Panc1 (cell line): Measurements from ENCODE around the gene IL16.

ENCODE experiments used
- POLR2AphosphoS5 ChIP-seq: IDR thresholded peaks from 2 replicates; pipeline ENCODE4 v1.6.1; 2012; ENCODE audit warnings: mild to moderate bottlenecking, low read depth, low read length, moderate library complexity
- SIN3A ChIP-seq: IDR thresholded peaks from 2 replicates; pipeline ENCODE4 v1.6.1; 2012; ENCODE audit warnings: low read depth, mild to moderate bottlenecking, low read length, moderate library complexity, borderline replicate concordance; ENCODE audit not compliant: insufficient read depth
- TCF7L2 ChIP-seq: IDR thresholded peaks from 2 replicates; pipeline ENCODE4 v1.6.1; 2011; ENCODE audit warnings: mild to moderate bottlenecking, low read depth, low read length, inconsistent platforms
- TF ChIP-seq, protein P1 (sequence below): fragments of 450-650 bp; IDR thresholded peaks from 2 replicates; pipeline ENCODE4 v1.5.1; 2017; ENCODE audit warnings: mild to moderate bottlenecking
- TF ChIP-seq, protein P2 (sequence below), 2 experiments: IDR thresholded peaks; 2 replicates each; pipeline ENCODE4 v1.6.1; 2011 to 2012; ENCODE audit warnings: low read depth in 2 of 2, control low read depth in 1 of 2, low read length in 1 of 2, mild to moderate bottlenecking in 1 of 2, moderate library complexity in 1 of 2; ENCODE audit not compliant: insufficient read depth in 1 of 2

DNA sequence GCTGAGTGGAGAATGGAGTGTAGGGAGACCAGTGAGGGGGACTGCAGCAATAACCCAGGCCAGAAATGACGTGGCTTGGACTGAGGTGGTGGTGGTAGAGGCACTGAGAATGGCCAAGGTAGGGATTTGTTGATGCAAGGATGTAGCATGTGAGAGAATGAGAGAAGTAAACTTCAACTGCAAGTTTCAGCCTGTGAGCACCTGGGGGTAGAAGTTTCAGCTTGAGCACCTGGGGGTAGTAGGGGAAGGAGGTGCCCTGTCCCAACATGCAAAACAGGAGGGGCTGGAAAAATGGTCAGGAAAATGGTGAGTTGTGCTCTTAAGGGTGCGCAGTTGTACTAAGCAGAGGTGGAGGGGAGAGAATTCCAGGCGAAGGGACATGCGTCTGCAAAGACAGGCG lies 31.0 kb downstream of the IL16 start:
- TF ChIP-seq, protein P1, sequence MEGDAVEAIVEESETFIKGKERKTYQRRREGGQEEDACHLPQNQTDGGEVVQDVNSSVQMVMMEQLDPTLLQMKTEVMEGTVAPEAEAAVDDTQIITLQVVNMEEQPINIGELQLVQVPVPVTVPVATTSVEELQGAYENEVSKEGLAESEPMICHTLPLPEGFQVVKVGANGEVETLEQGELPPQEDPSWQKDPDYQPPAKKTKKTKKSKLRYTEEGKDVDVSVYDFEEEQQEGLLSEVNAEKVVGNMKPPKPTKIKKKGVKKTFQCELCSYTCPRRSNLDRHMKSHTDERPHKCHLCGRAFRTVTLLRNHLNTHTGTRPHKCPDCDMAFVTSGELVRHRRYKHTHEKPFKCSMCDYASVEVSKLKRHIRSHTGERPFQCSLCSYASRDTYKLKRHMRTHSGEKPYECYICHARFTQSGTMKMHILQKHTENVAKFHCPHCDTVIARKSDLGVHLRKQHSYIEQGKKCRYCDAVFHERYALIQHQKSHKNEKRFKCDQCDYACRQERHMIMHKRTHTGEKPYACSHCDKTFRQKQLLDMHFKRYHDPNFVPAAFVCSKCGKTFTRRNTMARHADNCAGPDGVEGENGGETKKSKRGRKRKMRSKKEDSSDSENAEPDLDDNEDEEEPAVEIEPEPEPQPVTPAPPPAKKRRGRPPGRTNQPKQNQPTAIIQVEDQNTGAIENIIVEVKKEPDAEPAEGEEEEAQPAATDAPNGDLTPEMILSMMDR, result no peak
- no peak for TF ChIP-seq SIN3A
- no peak for TF ChIP-seq POLR2AphosphoS5
- TF ChIP-seq, protein P2, sequence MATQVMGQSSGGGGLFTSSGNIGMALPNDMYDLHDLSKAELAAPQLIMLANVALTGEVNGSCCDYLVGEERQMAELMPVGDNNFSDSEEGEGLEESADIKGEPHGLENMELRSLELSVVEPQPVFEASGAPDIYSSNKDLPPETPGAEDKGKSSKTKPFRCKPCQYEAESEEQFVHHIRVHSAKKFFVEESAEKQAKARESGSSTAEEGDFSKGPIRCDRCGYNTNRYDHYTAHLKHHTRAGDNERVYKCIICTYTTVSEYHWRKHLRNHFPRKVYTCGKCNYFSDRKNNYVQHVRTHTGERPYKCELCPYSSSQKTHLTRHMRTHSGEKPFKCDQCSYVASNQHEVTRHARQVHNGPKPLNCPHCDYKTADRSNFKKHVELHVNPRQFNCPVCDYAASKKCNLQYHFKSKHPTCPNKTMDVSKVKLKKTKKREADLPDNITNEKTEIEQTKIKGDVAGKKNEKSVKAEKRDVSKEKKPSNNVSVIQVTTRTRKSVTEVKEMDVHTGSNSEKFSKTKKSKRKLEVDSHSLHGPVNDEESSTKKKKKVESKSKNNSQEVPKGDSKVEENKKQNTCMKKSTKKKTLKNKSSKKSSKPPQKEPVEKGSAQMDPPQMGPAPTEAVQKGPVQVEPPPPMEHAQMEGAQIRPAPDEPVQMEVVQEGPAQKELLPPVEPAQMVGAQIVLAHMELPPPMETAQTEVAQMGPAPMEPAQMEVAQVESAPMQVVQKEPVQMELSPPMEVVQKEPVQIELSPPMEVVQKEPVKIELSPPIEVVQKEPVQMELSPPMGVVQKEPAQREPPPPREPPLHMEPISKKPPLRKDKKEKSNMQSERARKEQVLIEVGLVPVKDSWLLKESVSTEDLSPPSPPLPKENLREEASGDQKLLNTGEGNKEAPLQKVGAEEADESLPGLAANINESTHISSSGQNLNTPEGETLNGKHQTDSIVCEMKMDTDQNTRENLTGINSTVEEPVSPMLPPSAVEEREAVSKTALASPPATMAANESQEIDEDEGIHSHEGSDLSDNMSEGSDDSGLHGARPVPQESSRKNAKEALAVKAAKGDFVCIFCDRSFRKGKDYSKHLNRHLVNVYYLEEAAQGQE (IDR thresholded peaks at IDR 0.05; ENCODE audit: insufficient read depth in 1 of 2, low read depth in 2 of 2, low read length in 1 of 2), result no peak
- TF ChIP-seq TCF7L2, result no peak
